Activated T-cell treated with anti-CD3 and anti-CD28 coated beads, Interleukin-2, amount 50 U/mL, for 1 hour (primary cell): ENCODE measurements around the gene DPP6.

ENCODE experiments used
- DNase-seq: peaks from one replicate; pipeline ENCODE4 v3.0.0-alpha.2; 2020

Gene DPP6

GRCh38 chr7:154568346-154568745, 516.1 kb downstream of the DPP6 start:
- no peak for DNase-seq

- DNase-seq = no peak
These were observed 517.7 kb downstream of the DPP6 start for GRCh38 chr7:154569916-154570315.

- no peak for DNase-seq
These were observed 519.6 kb downstream of the DPP6 start for GRCh38 chr7:154571772-154572171.

DNA sequence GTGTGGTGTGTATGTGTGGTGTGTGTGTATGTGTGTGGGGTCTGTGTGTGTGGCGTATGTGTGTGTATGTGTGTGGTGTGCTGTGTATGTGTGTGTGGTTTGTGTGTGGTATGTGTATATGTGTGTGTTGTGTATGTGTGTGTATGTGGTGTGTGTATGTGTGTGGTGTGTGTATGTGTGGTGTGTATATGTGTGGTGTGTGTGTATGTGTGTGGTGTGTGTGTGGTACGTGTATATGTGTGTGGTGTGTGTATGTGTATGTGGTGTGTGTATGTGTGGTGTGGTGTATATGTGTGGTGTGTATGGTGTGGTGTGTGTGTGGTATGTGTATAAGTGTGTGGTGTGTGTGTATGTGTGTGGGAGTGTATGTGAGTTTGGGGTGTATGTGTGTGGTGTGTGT, 522.0 kb downstream of the DPP6 start:
- no peak for DNase-seq

- DNase-seq = no peak
These were observed 523.3 kb downstream of the DPP6 start for GRCh38 chr7:154575497-154575896.

DNA sequence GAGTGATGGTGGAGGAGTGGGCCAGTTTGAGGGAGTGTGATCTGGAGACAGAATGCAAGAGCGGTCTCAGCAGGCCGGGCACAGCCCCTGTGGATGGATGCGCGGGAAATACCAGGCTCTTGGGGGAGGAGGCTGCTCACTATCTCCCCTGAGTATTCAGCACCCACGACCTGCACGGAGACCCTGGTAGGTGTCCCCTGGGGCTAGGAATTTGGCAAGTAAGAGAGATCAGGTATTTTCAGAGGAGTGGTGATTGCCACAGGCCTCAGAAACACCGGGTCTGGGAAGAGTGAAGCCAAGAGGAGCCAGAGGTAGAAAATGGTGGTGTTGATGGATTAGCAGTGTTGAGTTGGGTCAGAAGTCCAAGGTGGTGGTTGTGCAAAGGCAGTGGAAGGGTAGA, 524.4 kb downstream of the DPP6 start:
- DNase-seq = no peak

DNA sequence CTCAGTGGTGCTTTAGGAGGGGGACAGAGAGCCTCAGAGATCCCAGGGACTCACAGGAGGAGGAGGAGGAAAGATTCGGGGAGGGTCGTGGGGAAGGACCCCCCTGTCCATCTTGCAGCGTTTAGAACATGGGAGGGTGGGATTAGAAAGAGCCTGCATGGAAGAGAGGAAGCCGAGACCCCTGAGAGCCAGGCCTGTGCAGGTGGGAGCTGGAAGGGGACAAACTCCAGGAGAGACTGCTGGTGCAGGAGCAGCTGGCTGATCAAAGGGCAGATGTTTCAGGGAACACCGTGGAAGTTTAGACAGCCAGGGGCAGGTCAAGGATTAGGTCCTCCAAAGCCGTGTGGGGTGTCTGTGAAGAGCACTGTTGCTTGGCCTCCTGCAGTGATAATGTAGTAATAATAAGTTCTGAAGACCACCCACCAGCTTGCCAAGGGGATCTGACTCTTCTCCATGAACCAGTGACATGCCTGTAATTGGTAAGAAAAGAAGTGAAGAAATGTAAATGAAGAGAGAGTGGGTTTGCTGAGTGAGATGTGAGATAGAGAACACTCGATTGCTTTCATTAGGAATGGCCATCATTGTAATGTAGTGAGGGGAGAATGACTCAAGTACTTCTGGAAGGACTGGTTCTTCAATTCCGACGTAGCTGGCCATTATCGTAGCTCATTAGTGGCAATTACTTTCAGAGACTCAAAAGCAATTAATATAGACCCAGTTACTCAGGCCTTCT, 525.1 kb downstream of the DPP6 start:
- DNase-seq = no peak

GRCh38 chr7:154578336-154578735, 526.1 kb downstream of the DPP6 start:
- DNase-seq = no peak

DNA sequence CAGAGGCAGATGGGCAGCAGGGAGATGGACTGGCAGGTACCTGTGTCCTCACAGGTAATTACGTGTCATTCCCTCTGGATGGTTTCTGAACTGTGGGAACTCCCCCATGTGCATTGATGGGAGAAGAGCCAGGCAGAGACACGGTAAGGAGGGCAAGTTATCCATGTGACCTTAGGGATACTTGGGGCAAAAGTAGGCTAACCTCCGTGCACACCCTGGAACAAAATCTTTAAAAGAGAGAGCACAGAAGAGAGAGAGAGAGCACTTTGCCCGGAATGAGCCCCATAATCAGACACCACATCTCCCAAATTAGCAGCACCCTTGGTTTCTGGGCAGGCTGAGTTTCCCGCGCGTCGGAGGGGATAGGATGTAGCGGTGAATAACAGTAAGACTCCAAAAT, 527.5 kb downstream of the DPP6 start:
- no peak for DNase-seq

GRCh38 chr7:154581251-154581890, 529.2 kb downstream of the DPP6 start:
- no peak for DNase-seq

- no peak for DNase-seq
These were observed 531.3 kb downstream of the DPP6 start for GRCh38 chr7:154583454-154583853.

DNA sequence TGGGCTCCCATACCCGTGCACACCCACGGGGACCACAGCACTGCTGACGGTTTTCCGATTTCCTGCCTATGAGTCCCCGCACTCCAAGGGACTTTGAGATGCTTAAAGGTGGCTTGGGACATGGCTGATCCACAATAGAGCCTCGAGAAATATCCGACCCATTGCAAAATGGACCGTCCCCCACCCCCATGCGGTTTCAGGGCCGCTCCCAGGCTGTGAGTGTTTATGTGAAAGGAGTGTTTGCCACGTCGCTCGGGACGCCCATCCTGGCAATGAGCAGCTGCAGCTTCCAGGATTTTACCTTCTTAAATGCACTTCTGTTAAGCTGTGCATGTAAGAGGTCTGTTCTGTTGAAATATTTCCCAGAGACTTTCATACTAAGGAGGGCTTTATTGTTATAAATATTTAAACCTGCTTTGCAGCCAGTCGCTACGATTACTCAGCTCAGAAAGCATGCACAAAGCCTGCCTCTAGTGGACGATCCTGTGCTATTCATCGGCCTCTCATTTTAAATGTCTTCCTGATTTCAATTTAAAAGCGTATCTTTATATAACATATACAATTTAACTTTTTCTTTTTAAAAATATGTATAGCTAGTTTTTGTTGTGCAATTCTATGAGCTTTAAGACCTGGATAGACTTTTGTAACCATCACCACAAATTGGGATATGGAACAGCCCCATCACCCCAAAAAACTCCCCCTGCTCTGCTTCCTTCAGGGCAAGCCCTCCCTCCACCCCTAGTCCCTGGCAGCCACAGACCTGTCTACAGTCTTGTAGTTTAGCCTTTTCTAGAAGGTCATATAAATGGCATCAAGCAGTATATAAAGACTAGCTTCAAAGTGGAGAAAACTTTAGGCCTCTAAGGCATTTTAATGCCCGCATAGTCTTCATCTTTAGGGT, 532.4 kb downstream of the DPP6 start:
- no peak for DNase-seq

GRCh38 chr7:154587792-154588191, 535.6 kb downstream of the DPP6 start:
- no peak for DNase-seq

DNA sequence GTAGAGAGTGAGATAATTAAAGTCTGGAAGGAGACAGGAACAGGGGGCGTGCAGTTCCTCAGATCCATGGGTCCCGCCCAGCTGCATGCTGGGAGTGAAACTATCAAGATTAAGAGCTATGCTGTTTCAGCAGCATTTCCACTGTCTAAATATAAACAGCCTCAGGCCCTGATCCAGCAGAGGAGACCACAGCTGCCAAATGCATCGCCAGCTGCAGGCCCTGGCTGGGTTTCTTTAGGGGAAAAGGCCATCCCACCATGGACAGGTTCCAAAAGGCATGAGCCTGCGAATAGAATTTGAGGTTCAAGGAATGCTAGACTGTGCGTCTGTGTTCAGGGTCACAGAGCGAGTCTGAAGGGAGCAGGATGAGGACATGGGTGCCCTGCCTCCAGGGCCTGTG, 539.3 kb downstream of the DPP6 start:
- no peak for DNase-seq

DNA sequence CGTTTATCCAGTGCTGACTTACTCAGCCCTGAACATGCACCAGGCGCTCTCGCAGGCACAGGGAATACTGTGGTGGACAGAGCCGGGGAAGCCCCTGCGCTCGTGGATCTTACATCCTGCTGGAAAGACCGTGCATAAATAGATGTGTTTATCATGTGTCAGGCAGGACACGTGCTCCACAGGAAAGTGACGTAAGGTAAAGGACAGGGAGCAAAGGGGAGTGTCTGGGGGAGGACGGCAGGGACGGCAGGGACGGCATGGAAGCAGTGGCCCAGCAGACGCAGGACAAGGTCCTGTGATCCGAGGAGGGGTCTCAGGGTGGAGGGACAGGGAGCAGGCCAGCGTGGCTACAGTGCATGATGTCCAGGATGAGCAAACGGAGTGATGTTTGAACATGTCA, 540.2 kb downstream of the DPP6 start:
- DNase-seq = no peak

GRCh38 chr7:154598396-154598795, 546.2 kb downstream of the DPP6 start:
- DNase-seq = no peak

- DNase-seq = no peak
These were observed 546.7 kb downstream of the DPP6 start for GRCh38 chr7:154598864-154599263.

DNA sequence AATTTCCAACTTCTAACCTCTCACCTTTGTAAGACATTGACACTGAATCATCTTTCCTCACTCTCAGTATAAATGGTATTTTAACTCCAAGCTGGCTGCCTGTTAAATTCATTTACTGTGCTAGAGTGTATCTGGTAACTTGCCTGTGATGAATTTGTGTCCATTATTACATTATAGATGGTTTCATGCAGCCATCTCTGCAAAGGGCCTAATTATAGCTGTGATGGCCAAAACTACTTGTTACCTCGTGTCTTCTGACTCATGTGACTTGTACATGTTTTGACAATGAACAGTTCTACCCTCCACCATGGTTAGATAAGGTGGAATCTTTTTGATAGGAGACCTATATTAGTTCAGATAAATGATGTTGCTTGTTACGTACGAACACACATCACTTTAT, 558.7 kb downstream of the DPP6 start:
- no peak for DNase-seq

DNA sequence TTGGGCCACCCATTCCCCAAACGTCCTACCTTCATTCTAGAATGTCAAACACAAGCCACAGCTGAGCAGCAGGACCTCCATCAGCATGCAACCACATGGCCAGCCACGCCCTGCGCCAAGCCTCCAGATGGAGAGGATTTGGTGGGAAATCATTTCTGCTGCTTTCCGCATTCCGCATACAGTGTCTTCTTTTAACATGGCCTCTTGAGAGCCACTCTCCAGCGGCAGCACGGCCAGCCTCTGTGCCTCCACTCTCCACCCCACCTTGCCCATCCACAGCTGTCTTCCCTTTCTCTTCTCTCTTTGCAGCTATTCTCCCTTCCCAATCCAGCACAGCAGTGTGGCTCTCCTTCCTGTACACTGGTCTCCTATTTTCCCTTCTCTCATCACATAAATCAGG, 561.6 kb downstream of the DPP6 start:
- no peak for DNase-seq

GRCh38 chr7:154620141-154620755, 568.0 kb downstream of the DPP6 start:
- DNase-seq = no peak

DNA sequence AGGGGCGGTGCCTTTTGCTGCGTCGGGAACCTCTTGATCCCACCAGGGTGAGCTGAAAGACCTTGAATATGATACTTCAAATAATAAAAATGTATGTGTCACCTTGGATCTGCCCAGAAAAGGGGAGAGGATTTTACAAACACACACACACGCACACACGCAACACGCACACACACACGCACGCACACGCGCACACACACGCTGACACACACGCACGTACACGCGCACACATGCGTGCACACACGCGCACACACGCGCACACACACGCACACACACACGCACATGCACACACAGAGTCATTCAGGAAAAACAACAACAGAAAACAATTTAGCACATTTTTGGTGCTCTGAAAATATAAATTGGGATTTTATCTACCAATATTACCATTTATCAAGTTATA, 571.2 kb downstream of the DPP6 start:
- no peak for DNase-seq

DNA sequence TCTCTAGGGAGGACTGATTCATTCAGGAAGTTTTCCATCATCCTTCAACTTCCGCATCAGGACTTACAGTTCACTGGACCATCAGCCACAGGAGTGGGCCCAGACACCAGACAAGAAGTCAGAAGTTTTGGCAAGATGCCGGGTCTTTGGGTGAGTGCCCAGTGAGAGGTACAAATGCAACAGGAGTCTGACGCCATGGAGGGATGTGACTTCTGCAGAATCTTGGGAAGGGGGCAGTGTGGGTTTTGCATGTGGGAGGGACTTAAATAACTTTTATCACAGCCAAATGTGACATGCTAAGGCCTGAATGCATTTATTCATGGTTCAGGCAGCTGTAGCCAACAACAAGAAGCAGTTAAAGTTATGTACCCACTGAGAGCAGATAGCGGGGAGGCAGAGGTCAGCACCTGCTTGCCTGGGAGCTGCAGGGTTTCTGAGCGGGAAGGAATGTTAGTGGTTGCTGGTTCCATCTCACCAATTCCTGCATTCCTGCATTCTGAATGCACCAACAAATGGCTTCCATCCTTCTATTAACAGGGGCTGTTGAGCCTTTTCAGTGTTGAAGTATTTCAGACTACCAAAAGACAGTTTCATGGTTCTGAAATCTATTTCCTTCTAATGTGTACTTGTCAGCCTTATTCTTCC, 575.6 kb downstream of the DPP6 start:
- DNase-seq = no peak

DNA sequence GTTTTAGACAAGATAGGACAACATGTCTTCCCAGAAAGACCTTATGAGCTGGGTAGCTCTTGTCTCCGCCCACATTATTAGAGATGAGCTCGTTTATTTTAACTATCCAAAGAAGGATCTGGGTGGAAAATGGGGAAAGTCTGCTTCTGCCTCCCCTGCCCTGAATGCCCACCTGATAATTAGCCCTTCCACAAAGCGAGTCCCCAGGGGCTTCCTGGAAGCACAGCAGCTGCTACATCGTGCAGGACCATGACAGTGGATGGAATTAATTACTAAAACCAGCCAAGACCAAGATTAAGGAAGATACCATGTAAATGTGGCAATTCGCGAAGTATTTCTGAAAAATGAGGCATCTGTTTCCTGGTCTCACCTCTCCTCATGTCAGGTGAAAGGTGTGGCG, 576.4 kb downstream of the DPP6 start:
- no peak for DNase-seq
